DMS153 treated with DMSO at 0.1 percent for 48 hours (cell line): ENCODE measurements around the gene SIAE.

Experiments
- DNase-seq: peaks from one replicate; lab custom pipeline; 2025; ENCODE audit not compliant: unreplicated experiment; lab: John Stamatoyannopoulos, UW

SIAE gene

DNA sequence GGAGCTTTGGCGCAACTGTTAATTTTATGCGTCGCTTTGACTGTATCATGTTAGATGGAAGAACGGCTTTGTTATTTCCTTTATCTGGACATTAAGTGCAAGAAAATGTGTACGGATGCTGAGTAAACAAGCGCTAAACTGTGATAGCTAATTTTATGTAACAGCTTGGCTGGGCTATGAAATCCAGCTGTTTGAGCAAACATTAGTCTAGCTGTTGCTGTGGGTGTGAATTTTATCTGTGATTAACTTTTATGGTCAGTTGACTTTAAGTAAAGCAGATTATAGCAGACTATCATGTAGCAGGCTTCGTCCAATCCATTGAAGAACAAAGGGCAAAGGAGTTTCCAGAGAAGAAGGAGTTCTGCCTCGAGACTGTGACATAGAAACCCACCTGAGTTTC, 89.8 kb downstream of the SIAE start:
- DNase-seq: no peak
